TTC549 (cell line): Measurements from ENCODE around the gene PARD3B.

Source experiments
- FAIRE-seq: peaks from 2 replicates; lab custom pipeline; 2012; peaks lifted over from hg19 to GRCh38; lab: Jason Lieb, UNC

Gene PARD3B

DNA sequence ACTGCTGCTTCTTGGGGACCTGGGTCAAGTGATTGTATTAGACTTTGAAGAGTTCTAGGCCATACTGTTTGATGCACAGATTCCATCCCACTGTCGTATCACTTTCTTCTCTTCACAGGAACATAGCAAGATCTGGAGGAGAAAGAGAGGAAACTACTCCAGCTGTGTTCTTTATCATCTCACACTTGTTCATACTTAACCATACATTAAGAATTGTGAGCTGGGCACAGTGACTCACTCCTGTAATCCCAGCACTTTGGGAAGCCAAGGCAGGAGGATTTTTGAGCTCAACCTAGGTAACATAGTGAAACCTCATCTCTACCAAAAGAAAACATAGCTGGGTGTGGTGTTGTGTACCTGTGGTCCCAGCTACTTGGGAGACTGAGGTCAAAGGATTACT is 111.7 kb downstream of the PARD3B start:
- FAIRE-seq, result no peak

DNA sequence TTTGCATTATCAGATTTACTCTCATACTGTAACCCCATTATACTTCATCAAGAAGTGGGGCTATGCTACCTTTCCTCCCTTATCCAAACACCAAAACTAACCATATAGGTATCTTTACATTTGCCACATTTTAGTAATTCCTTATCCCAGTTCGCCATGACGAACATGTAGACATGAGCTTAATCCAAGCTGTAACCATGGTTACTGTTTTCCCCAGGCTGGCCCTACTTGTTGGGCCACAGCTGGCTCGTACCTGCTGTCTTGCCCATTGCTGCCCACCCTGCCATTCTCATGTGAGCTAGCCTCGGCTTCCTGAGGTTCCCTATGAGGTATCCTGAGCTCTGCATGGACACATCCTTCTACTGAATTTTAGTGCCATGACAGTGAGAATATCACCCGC is 117.7 kb downstream of the PARD3B start:
- no peak for FAIRE-seq

DNA sequence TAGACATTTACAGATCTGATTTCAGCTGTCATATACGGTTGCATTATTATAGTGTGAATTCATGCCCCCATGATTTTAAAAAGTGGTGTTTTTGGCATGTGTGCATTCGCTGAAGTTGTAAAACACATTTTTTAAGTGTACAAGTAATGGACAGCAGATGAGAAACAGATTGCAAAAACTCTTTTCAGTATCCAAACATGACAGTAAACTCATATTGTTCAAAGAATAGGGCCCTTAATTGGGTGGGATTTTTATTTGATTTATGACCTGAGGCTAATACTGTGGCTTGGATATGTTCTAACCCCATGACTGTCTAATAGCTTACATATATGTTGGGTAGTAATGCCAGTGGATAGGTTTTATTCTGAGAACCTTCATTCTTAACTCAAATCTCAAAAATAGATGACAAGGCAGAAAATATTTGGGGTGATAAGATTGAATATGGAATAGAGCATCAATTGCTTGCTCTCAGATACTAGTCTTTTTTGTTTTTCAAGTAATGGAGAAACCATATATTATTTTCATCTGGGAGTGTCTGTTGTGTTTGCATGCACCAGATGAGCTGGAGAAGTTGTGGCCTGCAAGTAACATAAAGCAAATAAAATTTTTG is 118.6 kb downstream of the PARD3B start:
- FAIRE-seq, result no peak

DNA sequence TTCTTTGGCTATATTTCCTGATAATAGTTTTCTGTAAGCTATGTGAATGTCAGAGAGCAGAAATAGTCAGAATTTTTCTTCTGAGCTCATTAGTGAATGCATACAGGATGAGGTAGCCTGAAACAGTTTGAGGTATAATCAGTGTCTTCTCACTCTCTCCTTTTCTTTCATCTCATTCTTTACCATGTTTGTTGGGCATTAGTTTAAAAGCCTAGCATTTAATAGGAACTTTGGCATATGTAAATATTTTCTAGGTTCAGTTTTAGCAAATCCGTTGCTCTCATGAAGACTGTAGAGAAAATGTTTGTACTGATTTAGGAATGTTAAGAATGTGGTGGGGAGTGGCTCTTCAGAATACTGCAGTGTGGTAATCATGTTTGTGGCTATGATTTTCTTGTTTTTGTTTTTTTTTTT is 119.4 kb downstream of the PARD3B start:
- FAIRE-seq, result no peak

DNA sequence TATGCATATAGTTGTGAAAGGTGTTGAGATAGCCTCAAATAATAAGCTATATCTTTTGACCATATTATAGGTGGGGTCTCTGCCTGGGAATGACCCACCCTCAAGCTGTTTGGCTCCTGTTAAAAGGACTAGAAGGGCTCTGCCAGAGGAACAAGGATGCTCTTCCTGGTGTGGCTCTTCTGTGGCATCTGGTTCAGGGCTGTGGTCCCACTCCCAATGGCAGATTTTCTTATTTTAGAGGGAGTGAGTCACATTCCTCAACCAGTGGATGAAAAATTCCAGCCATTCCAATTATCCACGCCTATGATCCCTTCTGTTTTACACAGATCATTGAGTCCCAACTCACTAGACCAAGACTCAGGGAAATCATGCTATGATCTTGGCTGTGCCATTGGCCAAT is 119.9 kb downstream of the PARD3B start:
- FAIRE-seq, result no peak

DNA sequence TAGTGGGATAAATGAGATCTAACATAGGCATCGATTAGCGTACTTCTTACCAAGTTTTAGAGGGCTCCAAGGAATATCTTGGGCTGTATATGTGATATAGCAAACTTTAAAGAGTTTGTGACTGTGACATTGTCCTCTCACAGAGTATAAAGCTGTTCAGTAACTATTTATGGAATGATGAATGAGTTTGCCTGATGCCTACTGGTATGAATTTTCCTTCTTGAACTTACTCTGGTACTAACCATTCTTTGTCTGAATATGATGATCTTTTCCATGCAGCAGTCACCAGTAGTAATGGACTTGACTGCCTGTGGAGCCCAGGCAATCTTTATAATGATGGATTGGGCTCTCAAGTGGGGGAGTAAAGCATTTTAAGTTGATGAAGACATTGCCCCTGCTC is 120.5 kb downstream of the PARD3B start:
- FAIRE-seq, result no peak

DNA sequence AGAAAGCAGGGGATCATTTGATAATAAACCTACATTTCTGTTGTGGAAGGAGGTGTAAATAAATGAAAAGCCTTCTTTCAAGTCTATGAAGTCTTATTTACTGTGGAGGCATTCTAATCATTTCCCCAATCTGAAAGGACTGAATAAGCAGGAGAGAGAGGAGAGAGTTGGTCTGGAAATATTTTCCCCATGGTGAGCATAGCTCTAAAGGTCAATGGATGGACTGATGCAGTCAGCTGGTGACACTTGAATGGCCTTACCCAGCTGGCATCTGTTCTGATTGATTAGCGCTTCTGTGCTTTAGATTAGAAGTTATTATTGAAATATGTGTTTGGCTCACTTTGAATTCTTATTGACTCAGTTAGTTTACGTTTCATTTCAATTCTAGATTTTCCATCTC is 122.7 kb downstream of the PARD3B start:
- no peak for FAIRE-seq

DNA sequence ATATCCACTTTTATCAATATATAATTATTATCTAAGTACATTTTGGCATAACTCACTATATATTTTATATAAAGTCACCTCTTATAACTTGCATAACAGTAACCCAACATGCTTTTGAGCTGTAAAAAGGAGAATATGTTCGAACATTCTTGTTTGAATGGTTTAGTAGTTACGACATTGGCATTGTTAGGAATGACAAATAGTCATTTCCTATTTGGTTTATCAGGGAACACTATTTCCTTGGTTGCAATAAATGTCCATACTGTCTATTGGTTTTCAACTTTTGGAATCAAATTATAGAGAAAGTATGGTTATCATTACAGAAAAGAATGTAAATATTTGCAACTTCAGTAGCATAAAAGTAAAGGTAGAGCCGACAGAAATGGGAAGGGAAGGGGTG is 124.1 kb downstream of the PARD3B start:
- no peak for FAIRE-seq

DNA sequence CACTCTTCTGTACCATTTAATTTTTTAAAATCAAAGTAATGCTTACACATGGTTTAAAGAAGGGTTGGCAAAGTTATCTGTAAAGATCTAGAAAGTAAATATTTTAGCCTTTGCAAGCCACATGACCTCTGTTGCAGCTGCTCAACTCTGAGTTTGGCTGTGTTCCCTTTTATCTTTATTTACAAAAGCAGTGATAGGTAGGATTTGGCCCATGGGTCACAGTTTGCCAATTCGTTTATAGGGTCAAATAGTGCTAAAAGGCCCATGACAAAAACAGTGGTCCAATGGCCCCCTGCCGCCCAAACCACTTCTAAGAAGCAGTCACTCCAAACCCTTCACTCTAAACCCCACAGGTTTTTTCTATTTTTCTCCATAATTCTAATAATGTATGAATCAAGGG is 124.8 kb downstream of the PARD3B start:
- no peak for FAIRE-seq

DNA sequence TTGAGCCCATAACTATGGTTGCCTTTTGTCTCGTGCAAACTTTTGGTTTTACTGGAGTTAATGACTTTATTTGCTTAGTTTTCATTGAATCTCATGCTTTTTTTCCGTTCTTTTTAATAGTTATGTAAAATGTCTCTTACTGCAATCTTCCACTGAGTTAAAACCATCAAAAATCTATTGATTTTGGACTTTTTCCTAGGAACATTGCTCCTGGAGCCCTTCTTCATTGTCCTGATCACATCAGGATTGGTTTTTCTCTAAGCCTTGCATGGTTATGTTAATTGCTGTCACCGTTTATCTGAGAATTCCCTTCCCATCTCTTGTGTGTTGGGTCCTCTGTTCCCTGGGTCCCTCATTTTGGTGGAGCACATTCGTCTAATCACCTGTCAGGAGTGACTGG is 125.5 kb downstream of the PARD3B start:
- no peak for FAIRE-seq

DNA sequence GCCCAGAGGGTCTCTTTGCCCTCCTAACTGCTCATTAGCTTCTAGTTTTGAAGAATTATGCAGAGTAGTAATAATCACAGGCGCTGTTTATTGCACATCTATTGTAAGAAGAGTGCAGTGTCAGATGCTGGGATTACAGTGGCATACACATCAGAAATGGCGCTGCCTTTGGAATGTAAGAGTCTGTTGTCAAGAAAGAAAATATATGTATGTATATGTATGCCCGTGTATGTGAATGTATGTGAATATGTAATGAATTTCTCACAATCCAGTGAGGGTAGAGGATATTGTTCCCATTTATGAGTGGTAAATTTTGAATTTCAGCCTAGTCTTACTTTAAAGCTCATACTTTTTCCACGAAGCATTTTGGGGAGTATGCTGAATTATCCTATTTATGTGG is 127.5 kb downstream of the PARD3B start:
- no peak for FAIRE-seq

DNA sequence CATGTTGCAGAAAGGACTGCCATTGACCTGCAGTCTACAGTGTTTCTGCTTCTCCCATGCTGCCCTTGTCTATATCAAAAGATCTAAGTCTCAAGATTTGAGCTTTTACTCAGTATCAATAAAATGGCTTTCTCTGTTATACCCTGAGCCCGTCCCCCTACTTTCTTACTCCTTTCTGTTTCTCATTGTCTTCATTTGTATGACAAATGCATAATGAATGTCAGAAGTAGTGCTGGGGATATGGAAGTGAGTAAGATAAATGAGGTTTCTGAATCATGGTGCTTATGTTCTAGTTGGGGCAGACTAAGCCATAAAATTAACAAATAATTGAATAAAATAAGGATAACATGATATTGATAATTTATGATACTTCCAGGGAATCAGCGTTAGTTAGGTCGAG is 128.6 kb downstream of the PARD3B start:
- FAIRE-seq, result no peak

DNA sequence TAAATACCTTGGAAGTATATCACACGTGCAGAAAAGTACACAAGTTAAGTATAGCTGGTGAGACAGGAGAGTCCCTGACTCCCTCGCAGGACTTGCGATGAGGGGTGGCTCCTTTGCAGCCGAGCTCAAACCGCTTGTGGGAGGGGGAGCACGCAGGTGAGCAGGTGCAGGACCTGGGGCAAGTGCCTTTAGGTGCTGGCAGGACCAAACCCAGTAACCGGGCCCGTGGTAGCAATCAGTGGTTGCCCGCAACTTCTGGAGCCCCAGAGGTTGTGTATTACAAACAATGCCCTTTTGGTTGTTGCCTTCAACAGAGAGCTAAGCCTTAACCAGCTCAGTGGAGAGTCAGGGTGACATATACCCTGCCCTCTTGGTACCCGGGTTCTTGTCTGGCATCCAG is 132.8 kb downstream of the PARD3B start:
- FAIRE-seq, result no peak

DNA sequence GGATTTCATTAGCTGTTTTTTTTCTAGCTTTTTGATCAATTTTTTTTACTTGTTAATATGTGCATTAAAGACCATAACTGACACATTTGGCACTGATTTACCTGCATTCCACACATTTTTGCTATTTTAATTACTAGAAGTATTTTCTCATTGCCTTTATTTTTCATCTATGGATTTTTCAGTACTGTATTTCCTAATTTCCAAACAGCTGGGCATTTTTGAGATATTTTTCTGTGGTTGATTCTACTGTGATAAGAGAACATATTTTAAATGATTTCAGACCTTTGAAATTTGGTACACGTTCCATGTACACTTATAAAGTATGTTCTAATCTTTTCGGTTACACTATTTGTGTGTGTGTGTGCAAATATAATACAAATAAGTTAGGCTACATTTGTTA is 135.3 kb downstream of the PARD3B start:
- FAIRE-seq, result no peak

DNA sequence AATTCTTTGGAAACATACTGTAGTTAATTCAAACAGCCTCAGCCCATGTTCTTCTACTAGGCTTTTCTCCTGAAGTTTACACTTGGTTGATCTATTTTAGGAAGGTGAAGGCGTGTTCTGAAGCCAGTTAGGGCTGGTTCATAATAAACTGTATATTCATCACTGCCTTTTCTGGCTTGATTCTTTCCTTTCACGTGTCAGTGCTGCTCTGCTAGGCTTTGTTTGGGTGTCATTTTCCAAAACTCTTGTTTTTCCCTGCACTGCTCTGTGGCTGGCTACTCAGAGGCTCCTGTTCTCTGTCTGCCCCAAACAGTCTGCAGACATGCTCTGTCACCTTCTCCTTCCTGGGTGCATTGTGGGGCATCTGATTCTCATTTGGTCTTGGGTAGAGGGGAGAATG is 136.1 kb downstream of the PARD3B start:
- no peak for FAIRE-seq

DNA sequence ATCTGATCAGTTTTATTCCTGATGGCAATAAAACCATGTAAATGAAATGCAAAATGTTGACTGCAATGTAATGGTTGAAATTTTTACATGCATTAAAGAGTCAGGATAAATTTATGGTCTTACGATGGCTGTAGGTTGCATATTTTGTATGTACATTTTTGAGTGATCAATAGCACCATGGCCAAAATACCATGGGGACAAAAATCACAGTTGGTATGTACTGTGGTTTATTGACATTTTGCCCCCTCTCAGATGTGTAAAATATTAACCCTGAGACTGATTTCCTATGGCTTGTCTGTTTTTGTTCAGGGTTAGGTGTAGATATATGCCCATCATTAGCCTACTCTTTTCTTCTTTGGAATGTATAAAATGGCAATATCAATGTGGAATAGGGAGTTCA is 138.1 kb downstream of the PARD3B start:
- no peak for FAIRE-seq

DNA sequence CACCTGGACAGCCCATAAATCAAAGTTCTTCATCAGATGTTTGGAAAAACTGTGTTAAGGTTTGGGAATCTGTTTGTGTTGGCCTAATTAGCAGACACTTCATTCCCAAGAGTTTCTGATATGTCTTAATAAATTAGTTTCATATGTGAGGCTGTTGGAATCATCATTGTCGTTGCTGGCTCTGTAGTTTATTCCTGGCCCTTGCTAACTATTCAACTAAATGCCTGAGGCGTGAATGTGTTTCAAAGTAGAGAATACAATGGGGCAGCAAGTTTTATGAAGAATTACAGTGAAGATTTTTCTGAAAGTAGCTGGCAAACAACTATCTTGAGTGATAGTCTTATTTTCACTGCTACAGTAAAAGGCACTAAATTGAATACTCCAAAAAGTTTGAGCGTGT is 141.1 kb downstream of the PARD3B start:
- FAIRE-seq, result no peak

DNA sequence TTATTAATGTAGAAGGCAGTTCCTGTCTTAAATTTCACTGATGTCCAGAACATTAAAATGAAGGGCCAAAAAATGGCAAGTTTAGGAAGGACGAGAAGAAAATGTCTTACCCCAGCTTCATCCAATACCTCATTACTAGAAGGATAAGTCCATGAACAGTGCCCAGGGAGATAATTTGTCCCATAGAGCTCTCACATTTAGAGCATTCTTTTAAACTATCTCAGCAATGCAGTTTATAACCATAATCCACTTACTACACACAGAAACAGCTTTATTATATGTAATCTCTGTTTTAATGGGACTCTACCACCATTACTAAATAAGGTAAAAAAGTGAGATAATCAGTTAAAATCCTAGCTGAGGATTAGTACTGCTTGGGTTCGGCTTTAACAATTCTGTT is 142.5 kb downstream of the PARD3B start:
- no peak for FAIRE-seq

DNA sequence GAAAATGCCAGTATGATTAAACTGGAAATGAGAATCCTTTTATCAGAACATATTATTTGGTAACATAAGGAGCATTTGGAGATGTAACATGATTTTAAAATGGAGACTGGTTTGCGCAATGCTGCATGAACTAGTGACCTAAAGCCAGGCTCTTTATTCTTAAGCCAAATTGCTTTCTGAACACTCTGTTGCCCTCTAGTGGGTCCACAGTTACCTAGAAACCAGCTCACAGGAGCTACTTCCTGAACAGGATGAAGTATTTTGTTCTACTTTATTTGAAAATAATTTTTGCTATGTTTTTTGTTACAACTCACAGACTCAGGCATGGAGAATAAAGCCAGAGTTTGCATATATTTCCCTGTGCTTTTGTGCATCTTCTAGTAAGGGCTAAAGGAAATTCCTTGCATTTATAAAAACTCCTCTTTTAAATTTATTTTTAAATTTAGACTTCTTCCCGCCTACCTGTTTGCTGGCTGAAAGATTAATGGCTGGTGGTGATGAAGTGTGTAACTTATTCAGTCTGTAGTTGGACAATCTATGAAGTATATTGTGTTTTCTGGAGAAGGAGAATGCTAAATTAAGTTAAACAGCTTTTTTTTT is 146.7 kb downstream of the PARD3B start:
- no peak for FAIRE-seq

DNA sequence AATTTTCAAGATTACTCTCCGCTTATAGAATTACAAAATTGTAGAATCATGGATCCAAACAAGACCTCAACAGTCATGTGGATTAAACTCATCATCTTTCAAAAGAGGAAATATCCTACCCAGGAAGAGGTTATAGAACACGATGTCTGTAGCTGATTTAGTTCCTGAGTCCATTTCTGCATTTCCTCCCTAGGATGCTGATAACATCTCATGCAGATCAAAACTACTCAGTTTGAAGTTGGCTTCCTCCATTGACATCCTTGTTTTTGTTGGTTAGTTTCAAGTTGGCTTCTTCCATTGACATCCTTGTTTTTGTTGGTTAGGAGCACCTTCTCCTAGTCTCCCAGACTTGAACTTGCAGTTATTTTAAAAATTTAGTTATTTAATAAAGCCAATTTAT is 147.5 kb downstream of the PARD3B start:
- FAIRE-seq, result no peak

DNA sequence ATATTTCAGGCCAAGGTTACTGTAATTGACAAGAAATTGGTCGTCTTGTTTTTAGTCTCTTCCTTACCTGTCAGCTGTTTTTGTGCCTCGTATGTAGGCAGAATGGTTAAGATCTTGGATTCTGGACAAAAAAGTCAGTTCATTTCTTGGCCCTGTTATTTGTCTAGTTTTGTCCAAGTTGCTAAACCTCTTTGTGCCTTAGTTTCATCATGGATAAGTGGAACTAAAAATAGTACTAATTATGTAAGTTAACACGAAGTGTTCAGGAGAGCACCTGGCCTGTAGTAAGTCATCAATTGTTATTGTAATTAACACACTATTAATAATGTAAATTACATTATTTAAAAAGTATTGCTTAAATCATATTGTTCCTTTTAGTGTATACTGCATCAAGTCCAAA is 148.0 kb downstream of the PARD3B start:
- FAIRE-seq, result no peak

DNA sequence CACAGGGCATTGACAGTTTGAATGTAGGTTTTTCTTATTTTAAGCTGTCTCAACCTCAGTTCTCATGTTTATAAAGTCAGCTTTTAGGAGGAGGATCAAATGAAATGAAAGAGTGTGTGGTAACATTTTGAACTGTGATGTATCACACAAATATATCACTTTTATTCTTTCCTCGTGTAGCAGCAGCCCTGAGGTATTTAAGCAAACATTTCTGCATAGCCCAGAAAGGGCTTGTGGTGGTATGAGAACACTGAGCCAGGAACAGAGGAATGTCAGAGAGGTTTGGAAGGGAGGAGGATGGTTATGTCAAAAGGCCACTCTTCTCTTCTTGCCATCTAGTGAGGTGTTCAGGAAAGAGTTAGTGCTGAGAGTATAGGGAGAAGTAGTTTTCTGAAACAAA is 150.2 kb downstream of the PARD3B start:
- FAIRE-seq, result no peak

DNA sequence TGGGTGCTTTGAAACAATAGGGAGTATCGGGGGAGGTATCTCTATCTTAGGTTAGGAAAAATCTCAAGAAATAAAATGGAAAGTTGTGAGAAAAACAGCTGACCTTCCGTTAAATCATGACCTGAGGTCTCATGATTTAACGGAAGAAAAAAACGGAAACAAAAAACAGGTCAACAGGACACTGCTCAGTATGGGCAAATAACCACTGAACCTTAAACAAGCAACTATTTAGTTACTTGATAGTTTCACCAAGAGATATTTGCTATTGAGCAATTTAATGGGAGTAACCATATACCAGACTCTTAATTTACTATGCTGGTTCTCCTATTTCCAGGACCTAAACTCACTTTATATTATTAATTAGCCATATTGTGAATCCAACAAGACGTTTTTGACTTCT is 150.8 kb downstream of the PARD3B start:
- FAIRE-seq, result no peak

DNA sequence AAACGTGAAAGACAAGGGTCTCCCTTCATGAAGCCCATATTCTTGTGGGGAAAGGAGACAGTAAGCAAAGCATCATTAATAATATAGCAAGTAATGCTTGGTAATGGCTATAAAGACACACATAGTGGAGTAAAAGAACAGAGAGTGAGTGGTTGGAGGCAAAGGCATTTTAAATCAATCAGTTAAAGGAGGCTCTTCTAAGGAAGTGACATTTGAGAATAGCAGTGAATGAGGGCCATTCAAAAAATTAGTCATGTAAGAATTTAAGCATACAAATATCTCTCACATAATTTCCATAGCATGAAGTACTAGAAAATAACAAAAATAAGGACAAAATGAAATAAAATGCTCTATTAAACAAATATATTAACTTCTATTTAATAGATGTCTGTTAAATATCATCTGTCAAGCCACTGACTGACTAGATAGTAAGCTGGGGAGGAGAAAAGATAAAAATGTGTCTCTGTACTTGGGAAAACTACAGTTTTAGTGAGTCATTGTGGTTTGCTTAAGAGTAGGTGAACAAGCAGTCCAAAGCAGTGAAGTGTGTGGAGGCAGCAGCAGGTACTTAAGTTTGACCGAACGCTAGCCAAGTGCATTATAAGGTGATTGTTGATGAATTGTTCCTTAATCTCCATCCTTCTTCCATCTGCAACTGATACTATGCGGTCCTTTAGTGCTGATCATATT is 160.1 kb downstream of the PARD3B start:
- no peak for FAIRE-seq
